ENCODE results near the gene EIF2B1. TPM values are rescaled to one million over a fixed set of nuclear protein-coding genes. Genes with fewer than 3 reads are reported as not detected.

EIF2B1 gene
- total and polyA plus RNA-seq, 9 of the 15 experiments (the other 6 are each of a cell fraction or from before 2014, with no cell fraction given), result 35.7 to 195 (median 67.8) TPM

- no peaks in the 10 kb centered on the region; a peak in 1 of 5 replicates for H3K4me1 ChIP-seq (replicated peaks in 1 of 2; ENCODE audit: control insufficient read depth in 2 of 2, insufficient read depth in 2 of 2, low read length in 2 of 2)
- in situ Hi-C loops (cut with MboI), result no loop called here
- H3K9me3 ChIP-seq (replicated peaks; ENCODE audit: control insufficient read depth, insufficient read depth, low read depth, low read length), result no peaks in the 10 kb centered on the region
- H3K9me1 ChIP-seq (ENCODE audit: control insufficient read depth, insufficient read depth, low read length), result no peaks in the 10 kb centered on the region
- ATAC-seq (no peak), FAIRE-seq (no peak), DNase-seq (ENCODE audit: extremely low read depth in 1 of 4, low spot score in 3 of 4) (no peak)
- H3K36me3 ChIP-seq (ENCODE audit: control insufficient read depth, insufficient read depth, low read length), result peaks cover 83% of the 10 kb centered on the region
- no peak overlapping the region for H3K27ac ChIP-seq (ENCODE audit: extremely low read depth, low read depth, low read length)
- no peak overlapping the region for H2AFZ ChIP-seq (ENCODE audit: low read depth, low read length)
- H3K79me2 ChIP-seq (ENCODE audit: control insufficient read depth, insufficient read depth, low read length), result peaks cover 35% of the 10 kb centered on the region
- H3K4me3 ChIP-seq, result no peak overlapping the region
- peaks cover 6% of the 10 kb centered on the region; the same call in 1 of the 2 replicates for H4K20me1 ChIP-seq (replicated peaks; ENCODE audit: control insufficient read depth, insufficient read depth, low read length)
- intact Hi-C loops (cut with micrococcal nuclease), result no loop called here
- POLR2A ChIA-PET, result interaction anchor here (0.6 to 1.0 kb wide), 4 partner anchors 17 to 759 kb away, joined by 3 read pairs; no protein-coding TSS in a partner anchor
- no peak overlapping the region for H3K9ac ChIP-seq (ENCODE audit: insufficient read depth in 1 of 2, low read depth in 2 of 2, low read length in 2 of 2)
- H3K27me3 ChIP-seq (ENCODE audit: control insufficient read depth in 2 of 2, insufficient read depth in 2 of 2, low read length in 2 of 2), result no peaks in the 10 kb centered on the region
- peak; percentile 17 for TF ChIP-seq RBM25 (IDR thresholded peaks at IDR 0.05; ENCODE audit: low read depth, low read length, severe bottlenecking)
- TF ChIP-seq RFX5 (IDR thresholded peaks at IDR 0.05; ENCODE audit: low read depth, low read length), result no peak
- no TSS peak for BruUV-seq (replicated peaks)
- H3K4me2 ChIP-seq (ENCODE audit: insufficient read depth, low read length), result no peak overlapping the region
- CTCF ChIA-PET (ENCODE audit: low intra/inter-chr PET ratio), result no interaction called here
Observed at GRCh38 chr12:123595729-123596128, 37.8 kb downstream of the EIF2B1 start.

DNA sequence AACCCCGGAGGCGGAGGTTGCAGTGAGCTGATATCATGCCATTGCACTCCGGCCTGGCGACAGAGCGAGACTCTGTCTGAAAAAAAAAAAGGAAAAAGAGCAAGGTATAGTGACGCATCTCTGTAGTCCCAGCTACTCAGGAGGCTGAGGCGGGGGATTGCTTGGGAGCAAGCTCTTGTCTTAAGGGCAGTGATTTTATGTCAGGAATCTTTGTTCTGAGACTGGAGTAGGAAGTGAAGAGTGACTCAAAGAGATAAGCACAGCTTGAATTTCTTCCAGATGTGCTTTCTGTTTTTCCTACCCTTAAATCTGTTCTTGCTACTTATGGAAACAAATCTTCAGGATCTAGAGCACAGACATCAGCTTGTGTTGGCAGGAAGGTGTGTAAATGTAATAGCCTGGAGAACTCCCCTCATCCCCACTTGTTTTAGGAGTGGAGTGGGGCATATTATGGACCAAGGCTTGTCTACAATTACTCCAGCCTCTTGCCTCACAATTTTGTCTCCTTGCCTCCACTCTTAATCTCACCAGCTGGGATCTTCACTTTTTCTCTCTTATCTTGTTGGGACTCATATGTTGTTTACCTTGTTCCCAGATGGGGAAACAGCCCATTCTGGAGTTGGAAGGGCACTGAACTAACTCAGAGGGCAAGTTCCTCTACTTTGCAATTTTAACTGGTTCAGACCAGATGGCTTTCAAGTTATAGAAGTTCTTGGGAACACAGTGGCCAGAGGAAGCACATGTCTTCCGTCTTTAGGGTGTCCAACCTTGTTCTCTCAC is 41.6 kb downstream of the EIF2B1 start:
- H2AFZ ChIP-seq (ENCODE audit: low read depth, low read length), result no peak overlapping the region
- peaks cover 69% of the 10 kb centered on the region for H3K79me2 ChIP-seq (ENCODE audit: control insufficient read depth, insufficient read depth, low read length)
- H4K20me1 ChIP-seq (replicated peaks; ENCODE audit: control insufficient read depth, insufficient read depth, low read length), result peaks cover 16% of the 10 kb centered on the region
- CTCF ChIA-PET (ENCODE audit: low intra/inter-chr PET ratio), result no interaction called here
- BruUV-seq (replicated peaks), result no TSS peak
- 74% methylated on average over 8 of the region's 8 CpGs for WGBS (ENCODE audit: insufficient coverage, low coverage, missing lambda C conversion rate)
- H3K4me1 ChIP-seq (replicated peaks in 1 of 2; ENCODE audit: control insufficient read depth in 2 of 2, insufficient read depth in 2 of 2, low read length in 2 of 2), result peaks cover 2 to 5% of the 10 kb centered on the region in 2 experiments; a peak in 1 of 5 replicates
- in situ Hi-C loops (cut with MboI), result no loop called here
- ATAC-seq, result no peak
- H3K27ac ChIP-seq (ENCODE audit: extremely low read depth, low read depth, low read length), result no peak overlapping the region
- no peak for DNase-seq (ENCODE audit: extremely low read depth in 1 of 4, low spot score in 3 of 4)
- no peak for FAIRE-seq
- H3K4me3 ChIP-seq, result no peak overlapping the region
- no peaks in the 10 kb centered on the region for H3K27me3 ChIP-seq (ENCODE audit: control insufficient read depth in 2 of 2, insufficient read depth in 2 of 2, low read length in 2 of 2)
- H3K9me1 ChIP-seq (ENCODE audit: control insufficient read depth, insufficient read depth, low read length), result no peaks in the 10 kb centered on the region
- H3K9ac ChIP-seq (ENCODE audit: insufficient read depth in 1 of 2, low read depth in 2 of 2, low read length in 2 of 2), result no peak overlapping the region
- H3K36me3 ChIP-seq (ENCODE audit: control insufficient read depth, insufficient read depth, low read length), result peaks cover 94% of the 10 kb centered on the region
- TF ChIP-seq HDAC1 (IDR thresholded peaks at IDR 0.05) (peak in 1 of 2 experiments; percentile 80; a peak in 2 of 4 replicates), ZNF77 (CRISPR knock-in tag; IDR thresholded peaks at IDR 0.05) (no peak), RCOR1 (IDR thresholded peaks at IDR 0.05; ENCODE audit: borderline replicate concordance in 1 of 2, low read depth in 2 of 2, low read length in 2 of 2) (peak in 1 of 2 experiments; percentile 63; a peak in 1 of 4 replicates), HDAC2 (IDR thresholded peaks at IDR 0.05) (peak; percentile 55; the same call in 1 of the 2 replicates), HSF4 (CRISPR knock-in tag; IDR thresholded peaks at IDR 0.05; ENCODE audit: borderline replicate concordance) (no peak), CBFA2T3 (IDR thresholded peaks at IDR 0.05) (peak; percentile 47; the same call in 1 of the 2 replicates), KDM1A (IDR thresholded peaks at IDR 0.05) (peak; percentile 91 to 92), PRMT5 (CRISPR knock-in tag; IDR thresholded peaks at IDR 0.05) (no peak)
- POLR2A ChIA-PET, result interaction anchor here (0.6 to 1.0 kb wide), 3 partner anchors 8 to 309 kb away, joined by 3 read pairs; no protein-coding TSS in a partner anchor
- intact Hi-C loops (cut with micrococcal nuclease), result no loop called here
- H3K4me2 ChIP-seq (ENCODE audit: insufficient read depth, low read length), result no peak overlapping the region
- no peaks in the 10 kb centered on the region for H3K9me3 ChIP-seq (replicated peaks; ENCODE audit: control insufficient read depth, insufficient read depth, low read depth, low read length)
